H1 (cell line): Measurements from ENCODE around the gene ARMC9. TPM values are rescaled to one million over a fixed set of nuclear protein-coding genes. Genes with fewer than 3 reads are reported as not detected.

Source experiments
- CTCF ChIA-PET: fragments of 300-600 bp; sonication (Branson Sonifier 250); formaldehyde crosslinking; loops from one replicate; lab custom pipeline; 2021; ENCODE audit not compliant: partially characterized antibody; lab: Charles Lee
- POLR2A ChIA-PET: fragments of 300-600 bp; sonication (Branson Sonifier 250); formaldehyde crosslinking; loops from one replicate; lab custom pipeline; 2021; ENCODE audit warnings: inconsistent platforms; ENCODE audit not compliant: partially characterized antibody; lab: Charles Lee
- DNase-seq, 2 experiments: peaks; one replicate each; pipeline versions ENCODE4 v3.0.0 to v3.0.0-alpha.2; 2010 to 2022; ENCODE audit warnings: low spot score in 2 of 2, low read depth in 1 of 2, mixed read lengths in 1 of 2
- FAIRE-seq: peaks from 2 replicates; lab custom pipeline; 2011; peaks lifted over from hg19 to GRCh38; lab: Jason Lieb, UNC
- H2AFZ ChIP-seq: 2 replicates; pipeline ENCODE4 v1.8.1; 2012; ENCODE audit warnings: low read length, inconsistent platforms
- H2AK5ac ChIP-seq: 2 replicates; pipeline ENCODE4 v1.6.1; 2013; ENCODE audit warnings: low read depth, low read length
- H2BK120ac ChIP-seq: replicated peaks from 2 replicates; pipeline ENCODE3; 2013; ENCODE audit warnings: low read depth, low read length, inconsistent platforms
- H2BK12ac ChIP-seq: 2 replicates; pipeline ENCODE4 v1.6.1; 2013; ENCODE audit warnings: low read depth, low read length
- H2BK15ac ChIP-seq: 2 replicates; pipeline ENCODE4 v1.6.1; 2013; ENCODE audit warnings: low read length
- H2BK20ac ChIP-seq: 2 replicates; pipeline ENCODE4 v1.6.1; 2013; ENCODE audit warnings: low read length
- H2BK5ac ChIP-seq: 2 replicates; pipeline ENCODE4 v1.6.1; 2013; ENCODE audit warnings: low read depth, low read length
- H3K14ac ChIP-seq: 2 replicates; pipeline ENCODE4 v1.6.1; 2013; ENCODE audit warnings: inconsistent platforms; ENCODE audit not compliant: insufficient read length
- H3K18ac ChIP-seq: 2 replicates; pipeline ENCODE4 v1.6.1; 2013; ENCODE audit warnings: low read length; ENCODE audit errors: extremely low read depth
- H3K23ac ChIP-seq: 2 replicates; pipeline ENCODE4 v1.6.1; 2013; ENCODE audit warnings: inconsistent platforms; ENCODE audit not compliant: insufficient read length
- H3K23me2 ChIP-seq: 2 replicates; pipeline ENCODE4 v1.6.1; 2013; ENCODE audit warnings: low read depth, low read length
- H3K27ac ChIP-seq: 2 replicates; pipeline ENCODE4 v1.6.1; 2011; ENCODE audit warnings: low read depth, low read length, inconsistent platforms
- H3K27me3 ChIP-seq, 4 experiments: replicated peaks in 1 of 4; 1 replicate in 1 of 4; 2 replicates in 3 of 4; pipeline versions ENCODE4 v1.6.1 to v1.8.1; 2011 to 2013; ENCODE audit warnings: low read length in 3 of 4, mild to moderate bottlenecking in 3 of 4, inconsistent platforms in 2 of 4, mixed read lengths in 2 of 4, moderate library complexity in 1 of 4; ENCODE audit not compliant: control insufficient read depth in 3 of 4, insufficient read depth in 3 of 4; ENCODE audit errors: extremely low read depth in 1 of 4
- H3K36me3 ChIP-seq, 4 experiments: 2 replicates each; pipeline versions ENCODE4 v1.6.1 to v1.8.1; 2011 to 2013; ENCODE audit warnings: mild to moderate bottlenecking in 4 of 4, low read length in 3 of 4, moderate library complexity in 2 of 4, control low read depth in 1 of 4, inconsistent platforms in 1 of 4; ENCODE audit not compliant: insufficient read depth in 4 of 4, control insufficient read depth in 2 of 4
- H3K4ac ChIP-seq: replicated peaks from 2 replicates; pipeline ENCODE3; 2013; ENCODE audit warnings: low read length, low read depth, mixed read lengths, inconsistent platforms; ENCODE audit not compliant: insufficient read length
- H3K4me1 ChIP-seq, 4 experiments: replicated peaks in 1 of 4; 1 replicate in 1 of 4; 2 replicates in 3 of 4; pipeline versions ENCODE4 v1.6.1 to v1.8.1; 2011 to 2013; ENCODE audit warnings: low read length in 3 of 4, inconsistent platforms in 2 of 4, mixed read lengths in 1 of 4; ENCODE audit not compliant: insufficient read depth in 4 of 4, control insufficient read depth in 3 of 4
- H3K4me2 ChIP-seq, 2 experiments: 2 replicates each; pipeline versions ENCODE4 v1.6.1 to v1.8.1; 2011 to 2013; ENCODE audit warnings: low read depth in 2 of 2, low read length in 2 of 2, control low read depth in 1 of 2, inconsistent platforms in 1 of 2, mild to moderate bottlenecking in 1 of 2; ENCODE audit not compliant: insufficient read depth in 1 of 2
- H3K4me3 ChIP-seq, 4 experiments: fragments of 200-600, 300-600 bp in 1 of 4; sonication (generic), shearing (Covaris generic), sonication (Bioruptor Twin) in 1 of 4; 2 replicates each; pipeline versions ENCODE4 v1.5.1 to v1.8.1; 2011 to 2016; ENCODE audit warnings: low read length in 4 of 4, low read depth in 3 of 4, control low read depth in 2 of 4, inconsistent platforms in 2 of 4, mild to moderate bottlenecking in 2 of 4, mixed read lengths in 1 of 4, moderate library complexity in 1 of 4; ENCODE audit not compliant: insufficient read depth in 2 of 4; ENCODE audit errors: extremely low read depth in 1 of 4
- H3K56ac ChIP-seq: replicated peaks from 2 replicates; pipeline ENCODE3; 2013; ENCODE audit warnings: low read depth, mild to moderate bottlenecking, mixed read lengths, low read length, inconsistent platforms; ENCODE audit not compliant: insufficient read length
- H3K79me1 ChIP-seq: 2 replicates; pipeline ENCODE4 v1.6.1; 2013; ENCODE audit warnings: low read depth, low read length, control low read depth
- H3K79me2 ChIP-seq, 2 experiments: 2 replicates each; pipeline versions ENCODE4 v1.6.1 to v1.8.1; 2012 to 2013; ENCODE audit warnings: low read length in 2 of 2, mild to moderate bottlenecking in 2 of 2, inconsistent platforms in 1 of 2; ENCODE audit not compliant: insufficient read depth in 2 of 2, control insufficient read depth in 1 of 2
- H3K9ac ChIP-seq, 4 experiments: replicated peaks in 1 of 4; 1 replicate in 1 of 4; 2 replicates in 3 of 4; pipeline versions ENCODE4 v1.6.1 to v1.8.1; 2011 to 2013; ENCODE audit warnings: low read depth in 3 of 4, low read length in 3 of 4, control low read depth in 2 of 4, mild to moderate bottlenecking in 2 of 4, moderate library complexity in 2 of 4, inconsistent platforms in 1 of 4; ENCODE audit errors: extremely low read depth in 1 of 4
- H3K9me3 ChIP-seq, 2 experiments: 2 replicates each; pipeline versions ENCODE4 v1.6.1 to v1.8.1; 2012 to 2013; ENCODE audit warnings: mild to moderate bottlenecking in 2 of 2, moderate library complexity in 2 of 2, control low read depth in 1 of 2, inconsistent platforms in 1 of 2, low read depth in 1 of 2, low read length in 1 of 2, mixed read lengths in 1 of 2; ENCODE audit not compliant: insufficient read depth in 2 of 2
- H4K20me1 ChIP-seq, 2 experiments: replicated peaks in 1 of 2; 2 replicates each; pipeline versions ENCODE3 to v1.8.1; 2011 to 2013; ENCODE audit warnings: inconsistent platforms in 2 of 2, low read length in 2 of 2, mild to moderate bottlenecking in 1 of 2; ENCODE audit not compliant: insufficient read depth in 2 of 2, control insufficient read depth in 1 of 2
- H4K5ac ChIP-seq: 2 replicates; pipeline ENCODE4 v1.6.1; 2013; ENCODE audit warnings: low read length, low read depth, mixed read lengths, inconsistent platforms; ENCODE audit not compliant: insufficient read length
- H4K8ac ChIP-seq: 2 replicates; pipeline ENCODE4 v1.8.0; 2013; ENCODE audit warnings: mild to moderate bottlenecking, moderate library complexity, low read length, inconsistent platforms; ENCODE audit not compliant: insufficient read depth; ENCODE audit errors: extremely low read depth
- H4K91ac ChIP-seq: replicated peaks from 2 replicates; pipeline ENCODE3; 2013; ENCODE audit warnings: low read length, mixed read lengths, inconsistent platforms; ENCODE audit not compliant: insufficient read length
- CEBPB ChIP-seq: IDR thresholded peaks from 2 replicates; pipeline ENCODE4 v1.6.1; 2012; ENCODE audit warnings: low read depth, low read length
- PHF8 ChIP-seq: fragments of 200-600 bp; sonication (generic); conservative IDR thresholded peaks from 2 replicates; pipeline ENCODE4 v1.7.1; 2012; ENCODE audit warnings: low read depth, mild to moderate bottlenecking, inconsistent platforms, low read length, moderate library complexity
- WGBS, 2 experiments: shearing (Covaris generic) in 1 of 2; methylation state at CpG; one replicate each; pipeline versions ENCODE4 v1.1.6 to v1.1.7; 2013 to 2015; ENCODE audit warnings: low lambda C conversion rate in 2 of 2, mixed read lengths in 2 of 2, inconsistent platforms in 1 of 2, low coverage in 1 of 2, missing lambda C conversion rate in 1 of 2; ENCODE audit not compliant: insufficient replicate concordance in 2 of 2, insufficient coverage in 1 of 2, insufficient read length in 1 of 2; ENCODE audit errors: extremely low coverage in 1 of 2, missing lambda C conversion rate in 1 of 2; 5-methylcytosine and 5-hydroxymethylcytosine counted together
- polyA plus RNA-seq, 7 experiments: library from polyadenylated mRNA; depleted of rRNA in 3 of 7; stranded (reverse) in 5 of 7; unstranded in 2 of 7; fragments of >200 nt in 5 of 7; fragments of 200-250 nt in 2 of 7; gene quantifications; 1 replicate in 5 of 7; 2 replicates in 1 of 7; 4 replicates in 1 of 7; pipeline versions ENCODE4 v1.2.1 to v1.2.3, GENCODE V29; 2011 to 2013; ENCODE audit warnings: missing spikeins in 2 of 7, mixed read lengths in 2 of 7
- total RNA-seq: library from RNA; stranded (reverse); fragmentation: NEBNext Ultra II Directional; extraction: Animal tissue kit (Norgen Biotek cat#: 25700); gene quantifications from 2 replicates; pipeline ENCODE4 v1.2.1, GENCODE V29; 2021

Gene ARMC9
- total and polyA plus RNA-seq, 2 of the 8 experiments (the other 6 are each of a cell fraction or from before 2014, with no cell fraction given), result 23.2 to 36.1 TPM

GRCh38 chr2:231380991-231381847 is 182.8 kb downstream of the ARMC9 start:
- peak overlapping the region; percentile 91; the same call in 1 of the 2 replicates for H2AK5ac ChIP-seq
- peaks cover 3% of the 10 kb centered on the region in 2 experiments; a peak in 1 of 4 replicates for H3K9me3 ChIP-seq
- H2BK12ac ChIP-seq, result peak overlapping the region; percentile 94; the same call in 1 of the 2 replicates
- CTCF ChIA-PET, result interaction anchor here (1.0 to 1.4 kb wide), 2 partner anchors 13 to 28 kb away, joined by 3 to 8 read pairs; no protein-coding TSS in a partner anchor
- TF ChIP-seq PHF8, result no peak
- TF ChIP-seq CEBPB, result no peak
- H3K14ac ChIP-seq, result no peak overlapping the region
- FAIRE-seq (no peak), DNase-seq (no peak)
- H2BK120ac ChIP-seq, result no peak overlapping the region
- H3K79me2 ChIP-seq, result no peaks in the 10 kb centered on the region
- H4K20me1 ChIP-seq, result no peaks in the 10 kb centered on the region
- H2AFZ ChIP-seq, result no peak overlapping the region
- POLR2A ChIA-PET, result no interaction called here
- H3K56ac ChIP-seq, result no peak overlapping the region
- H3K23ac ChIP-seq, result no peak overlapping the region
- H3K4ac ChIP-seq, result no peak overlapping the region
- peaks cover 3 to 14% (median 7%) of the 10 kb centered on the region in 4 experiments for H3K4me1 ChIP-seq
- no peak overlapping the region for H3K18ac ChIP-seq
- peak overlapping the region; percentile 45 for H4K91ac ChIP-seq
- 91 to 100% methylated on average over 3 to 5 of the region's 5 CpGs for WGBS, 2 experiments
- H4K5ac ChIP-seq, result no peak overlapping the region
- no peaks in the 10 kb centered on the region for H3K27me3 ChIP-seq
- H2BK15ac ChIP-seq, result peak overlapping the region; percentile 88; the same call in 1 of the 2 replicates
- no peak overlapping the region; the same call in 1 of the 2 replicates for H4K8ac ChIP-seq
- no peak overlapping the region for H3K9ac ChIP-seq
- no peak overlapping the region for H3K4me3 ChIP-seq
- peak overlapping the region; percentile 32; the same call in 1 of the 2 replicates for H2BK20ac ChIP-seq
- no peak overlapping the region for H3K4me2 ChIP-seq
- H3K27ac ChIP-seq, result no peak overlapping the region
- H3K79me1 ChIP-seq, result no peaks in the 10 kb centered on the region
- peaks cover 8% of the 10 kb centered on the region; the same call in 1 of the 2 replicates for H3K23me2 ChIP-seq
- peak overlapping the region; percentile 9; the same call in 1 of the 2 replicates for H2BK5ac ChIP-seq
- no peaks in the 10 kb centered on the region for H3K36me3 ChIP-seq
